ENCODE data around the gene PCGF1. TPM values are rescaled to one million over a fixed set of nuclear protein-coding genes. Genes with fewer than 3 reads are reported as not detected.

Gene PCGF1
- total and polyA plus RNA-seq, 2 of the 13 experiments (the other 11 are each of a cell fraction or from before 2014, with no cell fraction given) = 20.4 to 22.6 TPM

DNA sequence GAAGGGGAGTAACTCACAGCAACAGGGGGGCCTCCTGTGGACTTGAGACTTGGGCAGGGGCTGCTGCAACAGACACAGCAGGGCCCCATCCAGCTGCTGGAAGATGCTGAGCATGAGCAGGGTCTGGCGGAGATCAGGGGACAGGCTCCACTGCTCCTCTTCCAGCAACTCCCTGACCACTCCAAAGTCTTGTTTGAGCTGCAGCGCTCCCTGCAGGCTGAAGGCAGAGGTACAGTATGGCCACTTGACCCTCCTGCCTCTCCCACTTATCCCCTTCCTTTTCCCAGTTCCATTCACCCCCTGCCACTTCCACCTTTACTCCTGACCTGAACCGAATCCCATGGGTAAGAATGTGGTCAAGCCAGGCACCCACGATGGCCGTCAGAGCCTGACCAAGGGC is 32.6 kb downstream of the PCGF1 start (continued):
- TF ChIP-seq, protein P1, sequence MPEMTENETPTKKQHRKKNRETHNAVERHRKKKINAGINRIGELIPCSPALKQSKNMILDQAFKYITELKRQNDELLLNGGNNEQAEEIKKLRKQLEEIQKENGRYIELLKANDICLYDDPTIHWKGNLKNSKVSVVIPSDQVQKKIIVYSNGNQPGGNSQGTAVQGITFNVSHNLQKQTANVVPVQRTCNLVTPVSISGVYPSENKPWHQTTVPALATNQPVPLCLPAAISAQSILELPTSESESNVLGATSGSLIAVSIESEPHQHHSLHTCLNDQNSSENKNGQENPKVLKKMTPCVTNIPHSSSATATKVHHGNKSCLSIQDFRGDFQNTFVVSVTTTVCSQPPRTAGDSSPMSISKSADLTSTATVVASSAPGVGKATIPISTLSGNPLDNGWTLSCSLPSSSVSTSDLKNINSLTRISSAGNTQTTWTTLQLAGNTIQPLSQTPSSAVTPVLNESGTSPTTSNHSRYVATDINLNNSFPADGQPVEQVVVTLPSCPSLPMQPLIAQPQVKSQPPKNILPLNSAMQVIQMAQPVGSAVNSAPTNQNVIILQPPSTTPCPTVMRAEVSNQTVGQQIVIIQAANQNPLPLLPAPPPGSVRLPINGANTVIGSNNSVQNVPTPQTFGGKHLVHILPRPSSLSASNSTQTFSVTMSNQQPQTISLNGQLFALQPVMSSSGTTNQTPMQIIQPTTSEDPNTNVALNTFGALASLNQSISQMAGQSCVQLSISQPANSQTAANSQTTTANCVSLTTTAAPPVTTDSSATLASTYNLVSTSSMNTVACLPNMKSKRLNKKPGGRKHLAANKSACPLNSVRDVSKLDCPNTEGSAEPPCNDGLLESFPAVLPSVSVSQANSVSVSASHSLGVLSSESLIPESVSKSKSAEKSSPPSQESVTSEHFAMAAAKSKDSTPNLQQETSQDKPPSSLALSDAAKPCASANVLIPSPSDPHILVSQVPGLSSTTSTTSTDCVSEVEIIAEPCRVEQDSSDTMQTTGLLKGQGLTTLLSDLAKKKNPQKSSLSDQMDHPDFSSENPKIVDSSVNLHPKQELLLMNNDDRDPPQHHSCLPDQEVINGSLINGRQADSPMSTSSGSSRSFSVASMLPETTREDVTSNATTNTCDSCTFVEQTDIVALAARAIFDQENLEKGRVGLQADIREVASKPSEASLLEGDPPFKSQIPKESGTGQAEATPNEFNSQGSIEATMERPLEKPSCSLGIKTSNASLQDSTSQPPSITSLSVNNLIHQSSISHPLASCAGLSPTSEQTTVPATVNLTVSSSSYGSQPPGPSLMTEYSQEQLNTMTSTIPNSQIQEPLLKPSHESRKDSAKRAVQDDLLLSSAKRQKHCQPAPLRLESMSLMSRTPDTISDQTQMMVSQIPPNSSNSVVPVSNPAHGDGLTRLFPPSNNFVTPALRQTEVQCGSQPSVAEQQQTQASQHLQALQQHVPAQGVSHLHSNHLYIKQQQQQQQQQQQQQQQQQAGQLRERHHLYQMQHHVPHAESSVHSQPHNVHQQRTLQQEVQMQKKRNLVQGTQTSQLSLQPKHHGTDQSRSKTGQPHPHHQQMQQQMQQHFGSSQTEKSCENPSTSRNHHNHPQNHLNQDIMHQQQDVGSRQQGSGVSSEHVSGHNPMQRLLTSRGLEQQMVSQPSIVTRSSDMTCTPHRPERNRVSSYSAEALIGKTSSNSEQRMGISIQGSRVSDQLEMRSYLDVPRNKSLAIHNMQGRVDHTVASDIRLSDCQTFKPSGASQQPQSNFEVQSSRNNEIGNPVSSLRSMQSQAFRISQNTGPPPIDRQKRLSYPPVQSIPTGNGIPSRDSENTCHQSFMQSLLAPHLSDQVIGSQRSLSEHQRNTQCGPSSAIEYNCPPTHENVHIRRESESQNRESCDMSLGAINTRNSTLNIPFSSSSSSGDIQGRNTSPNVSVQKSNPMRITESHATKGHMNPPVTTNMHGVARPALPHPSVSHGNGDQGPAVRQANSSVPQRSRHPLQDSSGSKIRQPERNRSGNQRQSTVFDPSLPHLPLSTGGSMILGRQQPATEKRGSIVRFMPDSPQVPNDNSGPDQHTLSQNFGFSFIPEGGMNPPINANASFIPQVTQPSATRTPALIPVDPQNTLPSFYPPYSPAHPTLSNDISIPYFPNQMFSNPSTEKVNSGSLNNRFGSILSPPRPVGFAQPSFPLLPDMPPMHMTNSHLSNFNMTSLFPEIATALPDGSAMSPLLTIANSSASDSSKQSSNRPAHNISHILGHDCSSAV (CRISPR knock-in tag; IDR thresholded peaks at IDR 0.05; ENCODE audit: borderline replicate concordance) = no peak
- TF ChIP-seq MTA1 (CRISPR knock-in tag; IDR thresholded peaks at IDR 0.05; ENCODE audit: borderline replicate concordance) = no peak
- TF ChIP-seq RBAK (CRISPR knock-in tag; IDR thresholded peaks at IDR 0.05) = no peak
- TF ChIP-seq, protein P2, sequence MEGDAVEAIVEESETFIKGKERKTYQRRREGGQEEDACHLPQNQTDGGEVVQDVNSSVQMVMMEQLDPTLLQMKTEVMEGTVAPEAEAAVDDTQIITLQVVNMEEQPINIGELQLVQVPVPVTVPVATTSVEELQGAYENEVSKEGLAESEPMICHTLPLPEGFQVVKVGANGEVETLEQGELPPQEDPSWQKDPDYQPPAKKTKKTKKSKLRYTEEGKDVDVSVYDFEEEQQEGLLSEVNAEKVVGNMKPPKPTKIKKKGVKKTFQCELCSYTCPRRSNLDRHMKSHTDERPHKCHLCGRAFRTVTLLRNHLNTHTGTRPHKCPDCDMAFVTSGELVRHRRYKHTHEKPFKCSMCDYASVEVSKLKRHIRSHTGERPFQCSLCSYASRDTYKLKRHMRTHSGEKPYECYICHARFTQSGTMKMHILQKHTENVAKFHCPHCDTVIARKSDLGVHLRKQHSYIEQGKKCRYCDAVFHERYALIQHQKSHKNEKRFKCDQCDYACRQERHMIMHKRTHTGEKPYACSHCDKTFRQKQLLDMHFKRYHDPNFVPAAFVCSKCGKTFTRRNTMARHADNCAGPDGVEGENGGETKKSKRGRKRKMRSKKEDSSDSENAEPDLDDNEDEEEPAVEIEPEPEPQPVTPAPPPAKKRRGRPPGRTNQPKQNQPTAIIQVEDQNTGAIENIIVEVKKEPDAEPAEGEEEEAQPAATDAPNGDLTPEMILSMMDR (CRISPR knock-in tag; IDR thresholded peaks at IDR 0.05) = peak; percentile 61
- TF ChIP-seq AGO2 (optimal IDR thresholded peaks at IDR 0.05; ENCODE audit: low read depth, low read length) = peak; percentile 49
- TF ChIP-seq, protein P3, sequence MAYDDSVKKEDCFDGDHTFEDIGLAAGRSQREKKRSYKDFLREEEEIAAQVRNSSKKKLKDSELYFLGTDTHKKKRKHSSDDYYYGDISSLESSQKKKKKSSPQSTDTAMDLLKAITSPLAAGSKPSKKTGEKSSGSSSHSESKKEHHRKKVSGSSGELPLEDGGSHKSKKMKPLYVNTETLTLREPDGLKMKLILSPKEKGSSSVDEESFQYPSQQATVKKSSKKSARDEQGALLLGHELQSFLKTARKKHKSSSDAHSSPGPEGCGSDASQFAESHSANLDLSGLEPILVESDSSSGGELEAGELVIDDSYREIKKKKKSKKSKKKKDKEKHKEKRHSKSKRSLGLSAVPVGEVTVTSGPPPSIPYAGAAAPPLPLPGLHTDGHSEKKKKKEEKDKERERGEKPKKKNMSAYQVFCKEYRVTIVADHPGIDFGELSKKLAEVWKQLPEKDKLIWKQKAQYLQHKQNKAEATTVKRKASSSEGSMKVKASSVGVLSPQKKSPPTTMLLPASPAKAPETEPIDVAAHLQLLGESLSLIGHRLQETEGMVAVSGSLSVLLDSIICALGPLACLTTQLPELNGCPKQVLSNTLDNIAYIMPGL (CRISPR knock-in tag; IDR thresholded peaks at IDR 0.05; ENCODE audit: borderline replicate concordance in 1 of 2, low read depth in 1 of 2) = 0 out of 4 replicates have a peak, but pooled peaks of 1 of the 2 experiments have one; percentile 47
- TF ChIP-seq ZNF891 (CRISPR knock-in tag; IDR thresholded peaks at IDR 0.05) = 0 out of 2 replicates have a peak, but pooled peaks have one; percentile 24
- TF ChIP-seq, protein P4, sequence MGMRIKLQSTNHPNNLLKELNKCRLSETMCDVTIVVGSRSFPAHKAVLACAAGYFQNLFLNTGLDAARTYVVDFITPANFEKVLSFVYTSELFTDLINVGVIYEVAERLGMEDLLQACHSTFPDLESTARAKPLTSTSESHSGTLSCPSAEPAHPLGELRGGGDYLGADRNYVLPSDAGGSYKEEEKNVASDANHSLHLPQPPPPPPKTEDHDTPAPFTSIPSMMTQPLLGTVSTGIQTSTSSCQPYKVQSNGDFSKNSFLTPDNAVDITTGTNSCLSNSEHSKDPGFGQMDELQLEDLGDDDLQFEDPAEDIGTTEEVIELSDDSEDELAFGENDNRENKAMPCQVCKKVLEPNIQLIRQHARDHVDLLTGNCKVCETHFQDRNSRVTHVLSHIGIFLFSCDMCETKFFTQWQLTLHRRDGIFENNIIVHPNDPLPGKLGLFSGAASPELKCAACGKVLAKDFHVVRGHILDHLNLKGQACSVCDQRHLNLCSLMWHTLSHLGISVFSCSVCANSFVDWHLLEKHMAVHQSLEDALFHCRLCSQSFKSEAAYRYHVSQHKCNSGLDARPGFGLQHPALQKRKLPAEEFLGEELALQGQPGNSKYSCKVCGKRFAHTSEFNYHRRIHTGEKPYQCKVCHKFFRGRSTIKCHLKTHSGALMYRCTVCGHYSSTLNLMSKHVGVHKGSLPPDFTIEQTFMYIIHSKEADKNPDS (CRISPR knock-in tag; IDR thresholded peaks at IDR 0.05) = no peak
- TF ChIP-seq KMT2A (CRISPR knock-in tag; IDR thresholded peaks at IDR 0.05) = no peak
- TF ChIP-seq ZSCAN20 (CRISPR knock-in tag; IDR thresholded peaks at IDR 0.05; ENCODE audit: borderline replicate concordance) = no peak
